H9 (cell line): ENCODE data around the gene GDF15. TPM values are rescaled to one million over a fixed set of nuclear protein-coding genes. Genes with fewer than 3 reads are reported as not detected.
A peak's percentile ranks its signal among the peaks of the same experiment; 100 is the strongest.

Experiments
- DNase-seq: peaks from one replicate; pipeline ENCODE4 v3.0.0-alpha.2; 2017
- H2AFZ ChIP-seq: one replicate; pipeline ENCODE4 v1.6.1; 2013; ENCODE audit warnings: mild to moderate bottlenecking, low read length, control low read depth, moderate library complexity
- H2AK5ac ChIP-seq: 2 replicates; pipeline ENCODE4 v1.6.1; 2013; ENCODE audit warnings: low read length, control low read depth, mixed read lengths; ENCODE audit not compliant: insufficient read length
- H2BK120ac ChIP-seq: one replicate; pipeline ENCODE4 v1.6.1; 2013; ENCODE audit warnings: low read depth, mild to moderate bottlenecking, low read length, control low read depth, inconsistent platforms; ENCODE audit not compliant: poor library complexity, severe bottlenecking
- H2BK12ac ChIP-seq: 2 replicates; pipeline ENCODE4 v1.6.1; 2013; ENCODE audit warnings: low read length, control low read depth, mixed read lengths, low read depth; ENCODE audit not compliant: insufficient read length
- H2BK15ac ChIP-seq: 2 replicates; pipeline ENCODE4 v1.6.1; 2013; ENCODE audit warnings: low read depth, low read length, control low read depth
- H2BK20ac ChIP-seq: one replicate; pipeline ENCODE4 v1.6.1; 2013; ENCODE audit warnings: low read depth, mild to moderate bottlenecking, low read length, control low read depth, inconsistent platforms; ENCODE audit not compliant: poor library complexity, severe bottlenecking
- H2BK5ac ChIP-seq: 2 replicates; pipeline ENCODE4 v1.6.1; 2013; ENCODE audit warnings: low read length, control low read depth, mixed read lengths; ENCODE audit not compliant: insufficient read length
- H3K14ac ChIP-seq: 2 replicates; pipeline ENCODE4 v1.6.1; 2013; ENCODE audit warnings: low read length, control low read depth; ENCODE audit not compliant: insufficient read depth
- H3K18ac ChIP-seq: 2 replicates; pipeline ENCODE4 v1.6.1; 2013; ENCODE audit warnings: low read depth, mild to moderate bottlenecking, mixed read lengths, low read length, control low read depth; ENCODE audit not compliant: insufficient read length
- H3K23ac ChIP-seq: 2 replicates; pipeline ENCODE4 v1.6.1; 2013; ENCODE audit warnings: low read length, control low read depth, mixed read lengths, low read depth; ENCODE audit not compliant: insufficient read length
- H3K23me2 ChIP-seq: 2 replicates; pipeline ENCODE4 v1.6.1; 2013; ENCODE audit warnings: low read depth, mild to moderate bottlenecking, mixed read lengths, low read length, control low read depth; ENCODE audit not compliant: insufficient read length, poor library complexity, severe bottlenecking
- H3K27ac ChIP-seq: 2 replicates; pipeline ENCODE4 v1.5.1; 2013; ENCODE audit warnings: low read length, control low read depth, mixed read lengths, low read depth; ENCODE audit not compliant: insufficient read length
- H3K27me3 ChIP-seq: 2 replicates; pipeline ENCODE4 v1.6.1; 2013; ENCODE audit warnings: low read length, control low read depth, inconsistent platforms; ENCODE audit not compliant: insufficient read depth
- H3K4ac ChIP-seq: 2 replicates; pipeline ENCODE4 v1.6.1; 2013; ENCODE audit warnings: low read depth, mild to moderate bottlenecking, control low read depth, inconsistent platforms, low read length, moderate library complexity
- H3K4me1 ChIP-seq: 2 replicates; pipeline ENCODE4 v1.6.1; 2013; ENCODE audit warnings: low read length, control low read depth, inconsistent platforms; ENCODE audit not compliant: insufficient read depth
- H3K4me2 ChIP-seq: 2 replicates; pipeline ENCODE4 v1.6.1; 2013; ENCODE audit warnings: low read length, control low read depth, mixed read lengths; ENCODE audit not compliant: insufficient read length, insufficient read depth
- H3K56ac ChIP-seq: 2 replicates; pipeline ENCODE4 v1.6.1; 2013; ENCODE audit warnings: low read depth, mild to moderate bottlenecking, mixed read lengths, low read length, control low read depth; ENCODE audit not compliant: insufficient read length
- H3K79me1 ChIP-seq: 2 replicates; pipeline ENCODE4 v1.6.1; 2013; ENCODE audit warnings: low read depth, mild to moderate bottlenecking, moderate library complexity, low read length, control low read depth, inconsistent platforms; ENCODE audit not compliant: insufficient read depth, poor library complexity, severe bottlenecking
- H3K79me2 ChIP-seq: 2 replicates; pipeline ENCODE4 v1.6.1; 2013; ENCODE audit warnings: low read length, control low read depth, inconsistent platforms; ENCODE audit not compliant: insufficient read depth
- H3K9ac ChIP-seq: 2 replicates; pipeline ENCODE4 v1.6.1; 2013; ENCODE audit warnings: low read length, control low read depth, mixed read lengths; ENCODE audit not compliant: insufficient read length; ENCODE audit errors: extremely low read depth
- H3K9me3 ChIP-seq: one replicate; pipeline ENCODE4 v1.6.1; 2013; ENCODE audit warnings: low read depth, low read length, inconsistent platforms; ENCODE audit not compliant: control insufficient read depth
- H3T11ph ChIP-seq: one replicate; pipeline ENCODE4 v1.6.1; 2013; ENCODE audit warnings: mild to moderate bottlenecking, low read length, control low read depth, inconsistent platforms
- H4K20me1 ChIP-seq: one replicate; pipeline ENCODE4 v1.6.1; 2013; ENCODE audit not compliant: control insufficient read depth, insufficient read length, insufficient read depth
- H4K5ac ChIP-seq: 2 replicates; pipeline ENCODE4 v1.6.1; 2013; ENCODE audit warnings: low read depth, mild to moderate bottlenecking, mixed read lengths, low read length, control low read depth; ENCODE audit not compliant: insufficient read length
- H4K8ac ChIP-seq: replicated peaks from 2 replicates; pipeline ENCODE4 v1.6.1; 2013; ENCODE audit warnings: low read length, control low read depth, mixed read lengths, low read depth; ENCODE audit not compliant: insufficient read length
- H4K91ac ChIP-seq: 2 replicates; pipeline ENCODE4 v1.6.1; 2013; ENCODE audit warnings: low read depth, mild to moderate bottlenecking, moderate library complexity, mixed read lengths, low read length, control low read depth; ENCODE audit not compliant: insufficient read length
- H3K27ac Mint-ChIP-seq, 3 experiments: 2 replicates in 2 of 3; 3 replicates in 1 of 3; pipeline ENCODE4 v1.8.0; 2020 to 2021; ENCODE audit warnings: mixed read lengths in 3 of 3, mild to moderate bottlenecking in 1 of 3, moderate library complexity in 1 of 3
- H3K27me3 Mint-ChIP-seq: 2 replicates; pipeline ENCODE4 v1.8.0; 2021; ENCODE audit warnings: low read depth, mild to moderate bottlenecking, moderate library complexity, mixed read lengths
- H3K36me3 Mint-ChIP-seq, 3 experiments: 2 replicates in 2 of 3; 3 replicates in 1 of 3; pipeline ENCODE4 v1.8.0; 2020 to 2021; ENCODE audit warnings: low read depth in 3 of 3, mixed read lengths in 3 of 3; ENCODE audit not compliant: insufficient read depth in 1 of 3
- H3K4me1 Mint-ChIP-seq, 2 experiments: 2 replicates each; pipeline ENCODE4 v1.8.0; 2020; ENCODE audit warnings: mixed read lengths in 2 of 2
- H3K4me3 Mint-ChIP-seq, 2 experiments: 2 replicates in 1 of 2; 3 replicates in 1 of 2; pipeline ENCODE4 v1.8.0; 2020 to 2021; ENCODE audit warnings: mild to moderate bottlenecking in 2 of 2, mixed read lengths in 2 of 2, moderate library complexity in 1 of 2
- H3K9me3 Mint-ChIP-seq, 2 experiments: 2 replicates in 1 of 2; 3 replicates in 1 of 2; pipeline ENCODE4 v1.8.0; 2020; ENCODE audit warnings: mild to moderate bottlenecking in 2 of 2, mixed read lengths in 2 of 2, moderate library complexity in 1 of 2
- CTCF ChIP-seq: fragments of 200-600 bp; sonication (generic); conservative IDR thresholded peaks from 3 replicates; pipeline ENCODE4 v1.8.0; 2021; ENCODE audit warnings: antibody characterized with exemption, mild to moderate bottlenecking
- WGBS: extraction: QIAGEN DNeasy Blood & Tissue Kit; methylation state at CpG from one replicate; pipeline ENCODE4 v1.1.7; 2013; ENCODE audit warnings: missing lambda C conversion rate, low lambda C conversion rate, mixed read lengths; ENCODE audit not compliant: insufficient read length; ENCODE audit errors: extremely low coverage; 5-methylcytosine and 5-hydroxymethylcytosine counted together
- total RNA-seq: library from RNA; stranded (reverse); gene quantifications from 2 replicates; pipeline ENCODE4 v1.2.1, GENCODE V29; 2021

Gene GDF15
- total RNA-seq, 1 experiment from 2014 or later, result 5.7 TPM

- H3T11ph ChIP-seq, result no peak overlapping the region
- TF ChIP-seq CTCF, result no peak; the same call in 2 of the 3 replicates
- no peaks in the 10 kb centered on the region for H4K20me1 ChIP-seq
- no peak overlapping the region for H3K4me3 Mint-ChIP-seq
- no peak for DNase-seq
- no peak overlapping the region for H3K27ac ChIP-seq
- H2AK5ac ChIP-seq, result no peak overlapping the region
- H3K79me2 ChIP-seq, result no peaks in the 10 kb centered on the region
- H2BK120ac ChIP-seq, result no peak overlapping the region
- no peaks in the 10 kb centered on the region for H3K9me3 ChIP-seq
- H2AFZ ChIP-seq, result no peak overlapping the region
- 0 out of 7 replicates have a peak, but pooled peaks cover 0 to 5% (median 0%) of the 10 kb centered on the region in 3 experiments for H3K36me3 Mint-ChIP-seq
- no peak overlapping the region for H2BK20ac ChIP-seq
- H3K27me3 ChIP-seq, result no peaks in the 10 kb centered on the region
- H3K4ac ChIP-seq, result no peak overlapping the region
- peak overlapping the region in 1 of 3 experiments; percentile 8; a peak in 2 of 7 replicates for H3K27ac Mint-ChIP-seq
- H3K9me3 Mint-ChIP-seq, result no peaks in the 10 kb centered on the region
- no peak overlapping the region for H4K8ac ChIP-seq
- no peak overlapping the region for H2BK15ac ChIP-seq
- H3K23me2 ChIP-seq, result no peaks in the 10 kb centered on the region
- H3K4me2 ChIP-seq, result no peak overlapping the region
- no CpG with 5 or more reads among the region's 18 CpGs for WGBS
- no peak overlapping the region for H4K5ac ChIP-seq
- no peak overlapping the region for H2BK5ac ChIP-seq
- no peak overlapping the region for H3K56ac ChIP-seq
- no peak overlapping the region for H4K91ac ChIP-seq
- peaks cover 4% of the 10 kb centered on the region; the same call in 1 of the 2 replicates for H3K4me1 ChIP-seq
- H3K23ac ChIP-seq, result no peak overlapping the region
- H3K18ac ChIP-seq, result no peak overlapping the region
- H2BK12ac ChIP-seq, result no peak overlapping the region
- peaks cover 40 to 47% of the 10 kb centered on the region in 2 experiments for H3K4me1 Mint-ChIP-seq
- no peak overlapping the region for H3K9ac ChIP-seq
- no peaks in the 10 kb centered on the region for H3K79me1 ChIP-seq
- H3K14ac ChIP-seq, result no peak overlapping the region; the same call in 1 of the 2 replicates
- H3K27me3 Mint-ChIP-seq, result peaks cover 21% of the 10 kb centered on the region
Observed at GRCh38 chr19:18425515-18426415, 39.8 kb downstream of the GDF15 start.
